A375 (cell line): ENCODE measurements around the gene NAV1. TPM values are rescaled to one million over a fixed set of nuclear protein-coding genes. Genes with fewer than 3 reads are reported as not detected.

ENCODE experiments used
- total RNA-seq: library from RNA; depleted of rRNA; stranded (reverse); fragments of >200 nt; shearing (Covaris generic); gene quantifications from 2 replicates; pipeline ENCODE4 v1.2.3, GENCODE V29; 2014; rRNA removed

Gene NAV1
- total RNA-seq: 13.4 and 22.3 TPM in 2 replicates

GRCh38 chr1:201538612-201539551, at the start of gene NAV1:
Gene NAV1, plus strand, starts transcription at chr1:201539127. Its CDS starts 83,758 bp downstream, at chr1:201622885.

GRCh38 chr1:201506557-201507359, 32.2 kb upstream of the NAV1 start, which contains the start of gene CSRP1:
Gene CSRP1, minus strand, starts transcription at chr1:201507123. Its CDS starts 10,820 bp downstream, at chr1:201496303.

Other genes starting within 250 kb of the NAV1 start
- gene TNNT2, start 161.4 kb upstream of the NAV1 start, total RNA-seq: 0.03 and 0.11 TPM in 2 replicates
- gene LAD1, start 139.8 kb upstream of the NAV1 start, total RNA-seq: 4.4 and 6.4 TPM in 2 replicates
- gene TNNI1, start 117.4 kb upstream of the NAV1 start, total RNA-seq: not detected in 2 replicates
- 99.8 and 110 TPM in 2 replicates for gene PHLDA3, start 69.9 kb upstream of the NAV1 start, total RNA-seq
- gene CSRP1, start 32.0 kb upstream of the NAV1 start, total RNA-seq: 168 and 172 TPM in 2 replicates